ENCODE results near the gene PLA2G2D. TPM values are rescaled to one million over a fixed set of nuclear protein-coding genes. Genes with fewer than 3 reads are reported as not detected.
"Not testable (repeated sequence)": the region's sequence is repeated elsewhere in the genome, so short reads cannot be mapped to it uniquely, and the experiment has no call there.

Gene PLA2G2D
- total RNA-seq, 1 experiment from 2014 or later = not detected

- no peak for DNase-seq (ENCODE audit: low spot score)
Observed at GRCh38 chr1:20143318-20143717, 24.0 kb upstream of the PLA2G2D start.

GRCh38 chr1:20142001-20142710 lies 22.8 kb upstream of the PLA2G2D start:
- no peak for DNase-seq (ENCODE audit: low spot score)

- DNase-seq (ENCODE audit: low spot score) = no peak
Observed at GRCh38 chr1:20141466-20141865, 22.1 kb upstream of the PLA2G2D start.

- DNase-seq (ENCODE audit: low spot score) = no peak
Observed at GRCh38 chr1:20141001-20141400, 21.7 kb upstream of the PLA2G2D start.

GRCh38 chr1:20139776-20140612 lies 20.7 kb upstream of the PLA2G2D start:
- DNase-seq (ENCODE audit: low spot score) = no peak

GRCh38 chr1:20138961-20139550 lies 19.7 kb upstream of the PLA2G2D start, which contains the start of gene PLA2G2F:
Gene PLA2G2F (plus strand): TSS chr1:20139323. CDS start chr1:20139428, 105 bp downstream.
- no peak for DNase-seq (ENCODE audit: low spot score)

- no peak for DNase-seq (ENCODE audit: low spot score)
Observed at GRCh38 chr1:20138346-20138745, 19.0 kb upstream of the PLA2G2D start.

- peak; percentile 63 for DNase-seq (ENCODE audit: low spot score)
Observed at GRCh38 chr1:20137604-20138003, 18.3 kb upstream of the PLA2G2D start.

GRCh38 chr1:20137055-20137454 lies 17.7 kb upstream of the PLA2G2D start:
- peak; percentile 94 for DNase-seq (ENCODE audit: low spot score)

GRCh38 chr1:20136249-20136648 lies 16.9 kb upstream of the PLA2G2D start:
- no peak for DNase-seq (ENCODE audit: low spot score)

- no peak for DNase-seq (ENCODE audit: low spot score)
Observed at GRCh38 chr1:20134995-20135394, 15.7 kb upstream of the PLA2G2D start.

GRCh38 chr1:20130518-20130917 lies 11.2 kb upstream of the PLA2G2D start:
- not testable (repeated sequence) for DNase-seq (ENCODE audit: low spot score)

- no peak for DNase-seq (ENCODE audit: low spot score)
Observed at GRCh38 chr1:20126806-20127440, 7.6 kb upstream of the PLA2G2D start.

- no peak for DNase-seq (ENCODE audit: low spot score)
Observed at GRCh38 chr1:20126041-20126805, 6.9 kb upstream of the PLA2G2D start.

GRCh38 chr1:20125100-20125499 lies 5.8 kb upstream of the PLA2G2D start:
- DNase-seq (ENCODE audit: low spot score) = no peak

GRCh38 chr1:20124456-20125057 lies 5.2 kb upstream of the PLA2G2D start:
- peak; percentile 94 for DNase-seq (ENCODE audit: low spot score)

GRCh38 chr1:20123722-20124455 lies 4.6 kb upstream of the PLA2G2D start:
- peak; percentile 59 for DNase-seq (ENCODE audit: low spot score)

- DNase-seq (ENCODE audit: low spot score) = no peak
Observed at GRCh38 chr1:20120796-20121195, 1.5 kb upstream of the PLA2G2D start.

- no peak for DNase-seq (ENCODE audit: low spot score)
Observed at GRCh38 chr1:20117236-20117635, 2.1 kb downstream of the PLA2G2D start.

GRCh38 chr1:20115916-20116315 lies 3.4 kb downstream of the PLA2G2D start:
- no peak for DNase-seq (ENCODE audit: low spot score)
